CD4-positive, alpha-beta T cell (primary cell): ENCODE data around the gene CFAP299. TPM values are rescaled to one million over a fixed set of nuclear protein-coding genes. Genes with fewer than 3 reads are reported as not detected.
"Not testable (repeated sequence)": the region's sequence is repeated elsewhere in the genome, so short reads cannot be mapped to it uniquely, and the experiment has no call there.

Experiments used
- ATAC-seq: fragments of 200-7000 bp; cut with Tn5 transposase; one replicate; pipeline ENCODE4 v1.10.0; 2022; ENCODE audit warnings: mild to moderate bottlenecking; ENCODE audit not compliant: poor library complexity
- CTCF ChIA-PET: fragments of 350-600 bp; sonication (Branson Sonifier 250); formaldehyde crosslinking; loops from one replicate; lab custom pipeline; 2021; ENCODE audit warnings: antibody characterized with exemption, inconsistent platforms; lab: Charles Lee
- POLR2A ChIA-PET: fragments of 350-600 bp; sonication (Branson Sonifier 250); formaldehyde crosslinking; loops from one replicate; lab custom pipeline; 2021; ENCODE audit warnings: antibody characterized with exemption, inconsistent platforms; lab: Charles Lee
- DNase-seq, 14 experiments: peaks; one replicate each; pipeline ENCODE4 v3.0.0-alpha.2; 2013 to 2020; ENCODE audit warnings: mixed read lengths in 2 of 14
- H3K27ac ChIP-seq, 2 donors: one replicate each; pipeline versions ENCODE4 v1.5.1 to v1.7.0; 2013; ENCODE audit warnings: low read length in 2 of 2, low read depth in 1 of 2, mild to moderate bottlenecking in 1 of 2
- H3K27me3 ChIP-seq, 2 experiments: 1 replicate in 1 of 2; 2 replicates in 1 of 2; pipeline versions ENCODE4 v1.6.1 to v1.7.0; 2013; ENCODE audit warnings: low read length in 2 of 2, control low read depth in 1 of 2, mild to moderate bottlenecking in 1 of 2, moderate library complexity in 1 of 2; ENCODE audit not compliant: insufficient read depth in 2 of 2, control insufficient read depth in 1 of 2
- H3K36me3 ChIP-seq: one replicate; pipeline ENCODE4 v1.6.1; 2013; ENCODE audit warnings: low read length, control low read depth; ENCODE audit not compliant: insufficient read depth
- H3K4me1 ChIP-seq: one replicate; pipeline ENCODE4 v1.6.1; 2013; ENCODE audit warnings: low read length, control low read depth; ENCODE audit not compliant: insufficient read depth
- H3K4me3 ChIP-seq: one replicate; pipeline ENCODE4 v1.5.1; 2013; ENCODE audit warnings: mild to moderate bottlenecking, low read length, moderate library complexity
- H3K9me3 ChIP-seq, 2 experiments: 1 replicate in 1 of 2; 2 replicates in 1 of 2; pipeline versions ENCODE4 v1.6.1 to v1.7.0; 2013; ENCODE audit warnings: low read length in 2 of 2, mild to moderate bottlenecking in 2 of 2, control low read depth in 1 of 2, moderate library complexity in 1 of 2; ENCODE audit not compliant: control insufficient read depth in 1 of 2, insufficient read depth in 1 of 2
- H3K27ac Mint-ChIP-seq: one replicate; pipeline ENCODE4 v1.8.0; 2020; ENCODE audit warnings: mixed read lengths
- H3K27me3 Mint-ChIP-seq: one replicate; pipeline ENCODE4 v1.8.0; 2021; ENCODE audit warnings: mixed read lengths
- H3K36me3 Mint-ChIP-seq: one replicate; pipeline ENCODE4 v1.8.0; 2021; ENCODE audit warnings: low read depth, mixed read lengths
- H3K4me1 Mint-ChIP-seq: one replicate; pipeline ENCODE4 v1.8.0; 2021; ENCODE audit warnings: low read depth, mixed read lengths
- H3K4me3 Mint-ChIP-seq: one replicate; pipeline ENCODE4 v1.8.0; 2020; ENCODE audit warnings: mild to moderate bottlenecking, mixed read lengths
- H3K9me3 Mint-ChIP-seq: one replicate; pipeline ENCODE4 v1.8.0; 2020; ENCODE audit warnings: mixed read lengths
- CTCF ChIP-seq: fragments of 200-600 bp; IDR thresholded peaks from one replicate; pipeline ENCODE4 v1.8.0; 2022; ENCODE audit warnings: antibody characterized with exemption, mild to moderate bottlenecking
- intact Hi-C, 2 experiments: fragments of 100-400 bp; cut with DNase I in 1 of 2; cut with micrococcal nuclease in 1 of 2; formaldehyde crosslinking; loops; one replicate each; pipeline versions ENCODE4 v1.15.1 to v1.9.0; 2023 to 2025; cut with DNase I, micrococcal nuclease
- total RNA-seq, 174 experiments: library from RNA in 2 of 174; stranded (reverse) in 2 of 174; gene quantifications; one replicate each; pipeline ENCODE4 v1.2.3 and lab custom pipeline; 2021 to 2026

CFAP299 gene
- total RNA-seq, 2 experiments from 2014 or later = not detected

- Mint-ChIP-seq H3K9me3 (peaks cover 10% of the 10 kb centered on the region), H3K4me1 (no peaks in the 10 kb centered on the region), H3K36me3 (no peaks in the 10 kb centered on the region), H3K27me3 (no peaks in the 10 kb centered on the region), H3K27ac (no peak overlapping the region), H3K4me3 (no peak overlapping the region)
- H3K36me3 ChIP-seq = no peaks in the 10 kb centered on the region
- no peak for ATAC-seq
- POLR2A ChIA-PET = no interaction called here
- CTCF ChIA-PET = interaction anchor here (1.0 kb wide), 1 partner anchor 171 kb away, joined by 3 read pairs; no protein-coding TSS in a partner anchor
- H3K4me3 ChIP-seq = no peak overlapping the region
- H3K27ac ChIP-seq = no peak overlapping the region
- no peak for TF ChIP-seq CTCF
- no peaks in the 10 kb centered on the region for H3K27me3 ChIP-seq
- intact Hi-C loops = no loop called here
- DNase-seq = no peak
- H3K4me1 ChIP-seq = no peaks in the 10 kb centered on the region
- H3K9me3 ChIP-seq = no peaks in the 10 kb centered on the region
These were observed 395.9 kb downstream of the CFAP299 start for GRCh38 chr4:80731436-80731835.

GRCh38 chr4:80732010-80732409 lies 396.5 kb downstream of the CFAP299 start:
- Histone ChIP-seq H3K27ac (no peak overlapping the region), H3K36me3 (no peaks in the 10 kb centered on the region), H3K4me3 (no peak overlapping the region), H3K27me3 (no peaks in the 10 kb centered on the region), H3K4me1 (no peaks in the 10 kb centered on the region), H3K9me3 (no peaks in the 10 kb centered on the region)
- Mint-ChIP-seq H3K36me3 (no peaks in the 10 kb centered on the region), H3K4me1 (no peaks in the 10 kb centered on the region), H3K4me3 (no peak overlapping the region), H3K27ac (no peak overlapping the region), H3K9me3 (peaks cover 10% of the 10 kb centered on the region), H3K27me3 (no peaks in the 10 kb centered on the region)
- intact Hi-C loops = no loop called here
- CTCF ChIA-PET = interaction anchor here (1.0 kb wide), 1 partner anchor 172 kb away, joined by 3 read pairs; no protein-coding TSS in a partner anchor
- POLR2A ChIA-PET = no interaction called here
- DNase-seq (no peak), ATAC-seq (no peak)
- TF ChIP-seq CTCF = no peak

GRCh38 chr4:80740375-80740774 lies 404.8 kb downstream of the CFAP299 start:
- peaks cover 0 to 8% of the 10 kb centered on the region in 2 experiments for H3K9me3 ChIP-seq
- H3K27me3 ChIP-seq = peaks cover 0 to 3% of the 10 kb centered on the region in 2 experiments
- no peak overlapping the region for H3K27ac ChIP-seq
- no peaks in the 10 kb centered on the region for H3K36me3 ChIP-seq
- no peak overlapping the region for H3K4me3 ChIP-seq
- ChIA-PET POLR2A (interaction anchor here (0.6 kb wide), 1 partner anchor 345 kb away, joined by 3 read pairs; no protein-coding TSS in a partner anchor), CTCF (no interaction called here)
- no peak for TF ChIP-seq CTCF
- H3K4me1 ChIP-seq = no peaks in the 10 kb centered on the region
- intact Hi-C loops = no loop called here
- peaks cover 15% of the 10 kb centered on the region for H3K9me3 Mint-ChIP-seq
- DNase-seq (no peak), ATAC-seq (no peak)
- H3K27ac Mint-ChIP-seq = no peak overlapping the region
- H3K4me3 Mint-ChIP-seq = no peak overlapping the region
- H3K36me3 Mint-ChIP-seq = peaks cover 17% of the 10 kb centered on the region
- H3K4me1 Mint-ChIP-seq = no peaks in the 10 kb centered on the region
- H3K27me3 Mint-ChIP-seq = no peaks in the 10 kb centered on the region

GRCh38 chr4:80749558-80749957 lies 414.0 kb downstream of the CFAP299 start:
- CTCF ChIA-PET, H3K27ac Mint-ChIP-seq, H3K4me3 Mint-ChIP-seq: not testable (repeated sequence)

More at GRCh38 chr4:80749558-80749957, 414.0 kb downstream of the CFAP299 start:
- H3K36me3 ChIP-seq, H3K9me3 ChIP-seq, H3K27ac ChIP-seq, DNase-seq, intact Hi-C loops, H3K9me3 Mint-ChIP-seq, H3K4me1 ChIP-seq, H3K27me3 Mint-ChIP-seq, H3K4me1 Mint-ChIP-seq, POLR2A ChIA-PET, H3K36me3 Mint-ChIP-seq, H3K27me3 ChIP-seq, H3K4me3 ChIP-seq, ATAC-seq: not testable (repeated sequence)
